ENCODE data around the gene LAMC3. TPM values are rescaled to one million over a fixed set of nuclear protein-coding genes. Genes with fewer than 3 reads are reported as not detected.

LAMC3 gene
- total and polyA plus RNA-seq, 7 donors: 0.17 to 0.96 (median 0.22) TPM; not detected in 1

- Histone ChIP-seq H3K27ac (no peak overlapping the region), H3K9me3 (no peaks in the 10 kb centered on the region), H3K4me3 (no peak overlapping the region), H3K27me3 (ENCODE audit: insufficient read depth in 3 of 3, low read length in 2 of 3) (peaks cover 0 to 27% (median 4%) of the 10 kb centered on the region in 3 donors), H3K4me1 (no peaks in the 10 kb centered on the region), H3K36me3 (ENCODE audit: insufficient read depth in 1 of 2, low read depth in 1 of 2) (no peaks in the 10 kb centered on the region)
- WGBS, 3 donors: 67 to 74% (median 70%) methylated on average over 7 of the region's 7 CpGs
- DNase-seq (no peak), ATAC-seq (no peak)
- intact Hi-C loops (cut with DNase I): no loop called here
- TF ChIP-seq, protein P1, sequence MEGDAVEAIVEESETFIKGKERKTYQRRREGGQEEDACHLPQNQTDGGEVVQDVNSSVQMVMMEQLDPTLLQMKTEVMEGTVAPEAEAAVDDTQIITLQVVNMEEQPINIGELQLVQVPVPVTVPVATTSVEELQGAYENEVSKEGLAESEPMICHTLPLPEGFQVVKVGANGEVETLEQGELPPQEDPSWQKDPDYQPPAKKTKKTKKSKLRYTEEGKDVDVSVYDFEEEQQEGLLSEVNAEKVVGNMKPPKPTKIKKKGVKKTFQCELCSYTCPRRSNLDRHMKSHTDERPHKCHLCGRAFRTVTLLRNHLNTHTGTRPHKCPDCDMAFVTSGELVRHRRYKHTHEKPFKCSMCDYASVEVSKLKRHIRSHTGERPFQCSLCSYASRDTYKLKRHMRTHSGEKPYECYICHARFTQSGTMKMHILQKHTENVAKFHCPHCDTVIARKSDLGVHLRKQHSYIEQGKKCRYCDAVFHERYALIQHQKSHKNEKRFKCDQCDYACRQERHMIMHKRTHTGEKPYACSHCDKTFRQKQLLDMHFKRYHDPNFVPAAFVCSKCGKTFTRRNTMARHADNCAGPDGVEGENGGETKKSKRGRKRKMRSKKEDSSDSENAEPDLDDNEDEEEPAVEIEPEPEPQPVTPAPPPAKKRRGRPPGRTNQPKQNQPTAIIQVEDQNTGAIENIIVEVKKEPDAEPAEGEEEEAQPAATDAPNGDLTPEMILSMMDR (IDR thresholded peaks at IDR 0.05): no peak
These were observed 11.9 kb downstream of the LAMC3 start for GRCh38 chr9:131020862-131021261.

GRCh38 chr9:131021785-131022184, 12.8 kb downstream of the LAMC3 start:
- Histone ChIP-seq H3K36me3 (ENCODE audit: insufficient read depth in 1 of 2, low read depth in 1 of 2) (no peaks in the 10 kb centered on the region), H3K9me3 (no peaks in the 10 kb centered on the region), H3K4me1 (no peaks in the 10 kb centered on the region), H3K27ac (no peak overlapping the region), H3K4me3 (no peak overlapping the region), H3K27me3 (ENCODE audit: insufficient read depth in 3 of 3, low read length in 2 of 3) (peaks cover 0 to 21% (median 6%) of the 10 kb centered on the region in 3 donors)
- TF ChIP-seq, protein P1 (IDR thresholded peaks at IDR 0.05): no peak
- intact Hi-C loops (cut with DNase I): no loop called here
- ATAC-seq (no peak), DNase-seq (peak in 1 of 2 donors; percentile 21)
- 91 to 94% (median 92%) methylated on average over 7 of the region's 7 CpGs for WGBS, 3 donors

- DNase-seq: peak in 1 of 2 donors; percentile 11
These were observed 16.2 kb downstream of the LAMC3 start for GRCh38 chr9:131024978-131025868.

GRCh38 chr9:131025953-131026858, 17.2 kb downstream of the LAMC3 start:
- no peak overlapping the region for H3K4me3 ChIP-seq
- H3K27me3 ChIP-seq (ENCODE audit: insufficient read depth in 3 of 3, low read length in 2 of 3): peaks cover 0 to 22% (median 3%) of the 10 kb centered on the region in 3 donors
- H3K27ac ChIP-seq: no peak overlapping the region
- TF ChIP-seq, protein P1 (IDR thresholded peaks at IDR 0.05): no peak
- no peak for ATAC-seq
- intact Hi-C loops (cut with DNase I): no loop called here
- whole genome bisulfite sequencing, 3 donors: 88 to 90% (median 90%) methylated on average over 39 to 40 of the region's 40 CpGs
- no peaks in the 10 kb centered on the region for H3K9me3 ChIP-seq
- no peaks in the 10 kb centered on the region for H3K4me1 ChIP-seq
- DNase-seq: peak in 1 of 2 donors; percentile 45
- no peaks in the 10 kb centered on the region for H3K36me3 ChIP-seq (ENCODE audit: insufficient read depth in 1 of 2, low read depth in 1 of 2)

More at GRCh38 chr9:131024978-131025868, 16.2 kb downstream of the LAMC3 start:
- TF ChIP-seq, protein P1 (IDR thresholded peaks at IDR 0.05): no peak
- ATAC-seq: no peak
- Histone ChIP-seq H3K4me3 (no peak overlapping the region), H3K27me3 (ENCODE audit: insufficient read depth in 3 of 3, low read length in 2 of 3) (peaks cover 0 to 22% (median 3%) of the 10 kb centered on the region in 3 donors), H3K36me3 (ENCODE audit: insufficient read depth in 1 of 2, low read depth in 1 of 2) (no peaks in the 10 kb centered on the region), H3K9me3 (no peaks in the 10 kb centered on the region), H3K27ac (no peak overlapping the region), H3K4me1 (no peaks in the 10 kb centered on the region)
- WGBS, 3 donors: 82 to 86% (median 83%) methylated on average over 15 of the region's 15 CpGs
- intact Hi-C loops (cut with DNase I): no loop called here
